ENCODE results near the gene KIF25.

The KIF25 gene

GRCh38 chr6:168087436-168088160 is 90.1 kb downstream of the KIF25 start:
- no peak for DNase-seq (ENCODE audit: low read depth in 2 of 2)

- DNase-seq (ENCODE audit: low read depth in 2 of 2), result no peak
These were observed 90.9 kb downstream of the KIF25 start for GRCh38 chr6:168088161-168089053.

- DNase-seq (ENCODE audit: low read depth in 2 of 2), result no peak
These were observed 92.0 kb downstream of the KIF25 start for GRCh38 chr6:168089186-168090063.

GRCh38 chr6:168090064-168090690 is 92.7 kb downstream of the KIF25 start:
- DNase-seq (ENCODE audit: low read depth in 2 of 2), result no peak

GRCh38 chr6:168090706-168091105 is 93.2 kb downstream of the KIF25 start:
- no peak for DNase-seq (ENCODE audit: low read depth in 2 of 2)

GRCh38 chr6:168091381-168092264 is 94.2 kb downstream of the KIF25 start:
- DNase-seq (ENCODE audit: low read depth in 2 of 2), result no peak

- DNase-seq (ENCODE audit: low read depth in 2 of 2), result no peak
These were observed 95.1 kb downstream of the KIF25 start for GRCh38 chr6:168092541-168092940.

- DNase-seq (ENCODE audit: low read depth in 2 of 2), result no peak
These were observed 95.6 kb downstream of the KIF25 start for GRCh38 chr6:168093071-168093505.

- DNase-seq (ENCODE audit: low read depth in 2 of 2), result no peak
These were observed 96.2 kb downstream of the KIF25 start for GRCh38 chr6:168093634-168094033.

Data from stimulated activated CD4-positive, alpha-beta T cell treated with anti-CD3 and anti-CD28 coated beads, Interleukin-12 subunit alpha, Interleukin-12 subunit beta, amount 100 ng/mL, for 24 hours (primary cell).